ENCODE measurements around the gene EPS8L2.

EPS8L2 gene

GRCh38 chr11:702462-703461 lies 3.3 kb upstream of the EPS8L2 start:
- no peak for FAIRE-seq
- no peak for DNase-seq (ENCODE audit: insufficient read length, low spot score)

DNA sequence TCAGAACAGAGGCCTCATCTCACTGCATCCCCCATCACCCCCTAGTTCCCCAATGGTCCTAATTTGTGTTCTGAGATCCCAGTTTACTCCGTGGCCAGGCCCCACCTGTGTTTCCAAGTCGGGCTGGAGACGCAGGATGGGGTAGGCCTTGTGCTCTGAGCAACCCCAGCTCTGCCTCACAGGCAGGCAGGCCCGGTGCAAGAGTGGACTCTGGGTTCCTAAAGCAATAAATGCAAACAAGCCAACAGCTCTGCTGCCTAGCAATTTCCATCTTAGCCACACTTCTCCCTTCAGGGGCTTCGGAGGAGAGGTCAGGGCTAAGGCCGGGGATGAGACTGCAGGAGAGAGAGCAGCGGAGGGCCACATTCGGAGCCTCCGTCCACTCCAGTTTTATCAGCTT lies 2.5 kb upstream of the EPS8L2 start:
- DNase-seq (ENCODE audit: insufficient read length, low spot score) (no peak), FAIRE-seq (no peak)

- FAIRE-seq (no peak), DNase-seq (ENCODE audit: insufficient read length, low spot score) (no peak)
These were observed 1.8 kb upstream of the EPS8L2 start for GRCh38 chr11:704228-704674.

- FAIRE-seq, result no peak
- DNase-seq (ENCODE audit: insufficient read length, low spot score), result no peak
These were observed 1.0 kb upstream of the EPS8L2 start for GRCh38 chr11:704781-705645.

- no peak for DNase-seq (ENCODE audit: insufficient read length, low spot score)
- peak; percentile 54 for FAIRE-seq
These were observed 467 bp downstream of the EPS8L2 start for GRCh38 chr11:706439-706956.

DNA sequence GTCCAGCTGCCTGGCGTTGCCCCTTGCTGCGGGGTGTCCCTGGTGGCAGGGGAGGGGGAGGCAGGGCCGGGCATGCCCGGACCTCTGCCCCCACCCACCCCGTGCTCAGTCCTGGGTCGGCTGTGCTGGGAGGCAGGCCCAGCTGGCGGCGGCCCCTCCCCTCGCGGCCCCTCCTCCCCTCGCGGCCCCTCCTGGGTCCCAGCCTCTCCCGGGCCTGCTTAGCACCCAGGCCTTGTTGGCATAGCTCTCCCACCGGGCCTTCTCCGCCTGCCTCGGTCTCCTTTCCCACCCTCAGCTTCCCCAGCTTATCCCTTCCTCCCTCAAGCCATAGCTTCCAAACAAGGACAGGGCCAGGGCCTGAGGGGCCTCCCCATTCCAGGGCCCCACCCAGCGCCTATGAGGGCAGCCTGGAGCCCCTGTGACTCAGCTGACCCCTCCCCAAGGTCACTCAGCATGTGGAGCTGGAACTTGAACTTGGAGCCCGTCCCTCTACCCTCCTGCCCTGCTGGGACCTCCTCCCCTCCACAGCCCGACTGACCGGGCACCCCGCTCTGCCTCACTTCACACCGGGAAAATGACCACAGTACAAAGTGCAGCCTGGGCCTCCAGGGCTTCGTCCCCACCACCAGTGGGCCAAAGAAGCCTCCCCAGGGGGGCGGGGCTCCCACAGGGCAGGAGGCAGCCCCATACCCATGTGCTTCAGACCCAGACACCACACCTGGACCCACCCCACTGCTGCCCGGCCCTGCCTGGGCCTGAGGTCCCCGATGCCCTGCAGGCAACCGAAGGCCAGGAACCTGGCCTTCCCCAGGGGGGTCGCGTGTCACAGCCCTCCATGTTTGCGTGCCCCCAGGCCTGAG lies 1.2 kb downstream of the EPS8L2 start:
- DNase-seq (ENCODE audit: insufficient read length, low spot score) (peak; percentile 70), FAIRE-seq (peak; percentile 89)

DNA sequence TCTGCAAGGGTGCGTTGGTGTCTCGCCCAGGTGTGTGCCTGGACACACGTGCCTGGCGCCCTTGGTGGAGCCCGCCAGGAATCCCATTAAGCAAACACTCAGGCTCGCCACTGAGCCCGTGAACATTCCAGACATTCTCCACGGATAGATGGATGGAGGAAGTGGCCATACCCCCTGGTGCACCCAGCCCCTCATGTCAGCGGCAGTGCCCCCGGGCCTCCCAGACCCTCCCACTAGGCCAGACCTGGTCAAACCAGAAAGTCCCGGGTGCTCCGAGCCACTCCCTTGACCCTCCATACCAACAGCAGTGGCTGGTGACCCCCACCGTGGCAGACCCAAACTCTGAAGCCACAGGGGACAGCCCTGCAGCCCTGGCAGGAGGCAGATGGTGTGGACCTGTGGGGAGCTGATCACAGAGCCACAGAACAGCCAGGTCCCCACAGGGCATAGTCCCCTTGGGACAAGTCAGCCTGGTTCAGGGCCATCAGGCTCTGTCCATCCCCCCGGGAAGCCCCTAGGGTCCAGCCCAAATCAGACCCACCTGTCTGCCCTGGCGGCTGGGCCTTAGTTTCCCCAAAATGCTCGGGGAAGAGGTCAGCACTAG lies 1.9 kb downstream of the EPS8L2 start:
- FAIRE-seq, result no peak
- DNase-seq (ENCODE audit: insufficient read length, low spot score), result no peak

- DNase-seq (ENCODE audit: insufficient read length, low spot score) (no peak), FAIRE-seq (no peak)
These were observed 2.5 kb downstream of the EPS8L2 start for GRCh38 chr11:708511-708910.

GRCh38 chr11:709109-709997 lies 3.3 kb downstream of the EPS8L2 start:
- no peak for FAIRE-seq
- no peak for DNase-seq (ENCODE audit: insufficient read length, low spot score)

GRCh38 chr11:714436-714835 lies 8.4 kb downstream of the EPS8L2 start:
- no peak for FAIRE-seq
- DNase-seq (ENCODE audit: insufficient read length, low spot score), result no peak

DNA sequence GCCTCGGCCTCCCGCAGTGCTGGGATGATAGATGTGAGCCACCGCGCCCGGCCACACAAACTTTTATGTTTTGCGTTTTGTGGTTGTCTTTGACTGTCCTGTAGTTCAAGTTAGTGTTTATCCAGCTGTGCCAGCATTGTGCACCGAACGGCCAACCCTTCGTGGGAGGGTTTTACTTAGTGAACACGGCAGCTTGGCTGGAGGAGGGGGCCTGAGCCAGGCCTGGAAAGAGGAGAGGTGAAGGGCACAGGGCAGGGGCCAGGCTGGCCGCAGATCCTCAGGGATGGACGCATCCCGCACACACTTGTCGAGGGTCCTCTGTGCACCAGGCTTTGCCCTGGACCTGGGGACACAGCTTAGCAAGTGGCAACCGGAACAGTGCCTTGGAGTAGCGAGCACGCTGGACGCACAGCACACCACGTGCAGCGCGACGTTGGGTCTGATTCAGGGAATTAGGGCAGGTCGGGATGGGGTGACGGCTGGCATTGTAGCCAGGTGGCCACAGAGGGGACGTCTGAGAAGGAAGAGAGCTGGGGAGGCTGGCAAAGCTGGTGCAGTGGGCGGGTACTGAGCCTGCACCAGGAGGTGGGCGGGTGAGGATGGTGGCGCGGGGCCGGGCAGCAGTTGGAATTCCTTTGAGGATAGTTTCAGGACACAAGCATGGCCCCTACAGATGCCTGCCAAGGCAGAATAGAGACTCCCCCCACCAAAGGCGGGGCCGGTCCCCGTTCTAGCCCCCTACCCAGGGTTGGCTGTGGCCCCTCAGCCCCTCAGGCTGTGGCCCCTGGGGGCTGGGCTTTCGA lies 13.4 kb downstream of the EPS8L2 start:
- no peak for FAIRE-seq
- DNase-seq (ENCODE audit: insufficient read length, low spot score), result no peak

DNA sequence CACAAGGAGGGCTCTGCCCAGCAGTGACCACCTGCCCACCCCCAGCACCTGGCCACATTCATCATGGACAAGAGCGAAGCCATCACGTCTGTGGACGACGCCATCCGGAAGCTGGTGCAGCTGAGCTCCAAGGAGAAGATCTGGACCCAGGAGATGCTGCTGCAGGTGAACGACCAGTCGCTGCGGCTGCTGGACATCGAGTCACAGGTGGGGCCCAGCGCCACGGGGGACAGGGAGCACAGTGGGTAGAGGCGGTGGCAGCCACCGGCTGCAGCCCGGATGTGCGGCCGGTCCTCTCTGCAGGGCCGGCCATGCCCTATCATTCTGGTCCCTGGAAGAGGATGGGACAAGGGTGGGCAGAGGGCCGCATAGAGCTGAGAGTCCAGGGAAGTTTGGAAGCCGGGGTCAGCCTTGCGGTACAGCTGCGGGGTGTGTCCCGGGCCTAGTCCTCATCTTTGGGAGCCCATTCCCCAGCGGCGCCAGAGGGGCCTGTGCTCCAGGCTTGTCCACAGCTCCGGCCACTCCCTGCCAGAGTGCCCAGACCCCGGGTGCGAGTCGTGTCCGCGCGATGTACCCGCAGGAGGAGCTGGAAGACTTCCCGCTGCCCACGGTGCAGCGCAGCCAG lies 14.1 kb downstream of the EPS8L2 start:
- no peak for FAIRE-seq
- DNase-seq (ENCODE audit: insufficient read length, low spot score), result no peak

GRCh38 chr11:720642-721246 lies 14.7 kb downstream of the EPS8L2 start:
- DNase-seq (ENCODE audit: insufficient read length, low spot score) (no peak), FAIRE-seq (no peak)

DNA sequence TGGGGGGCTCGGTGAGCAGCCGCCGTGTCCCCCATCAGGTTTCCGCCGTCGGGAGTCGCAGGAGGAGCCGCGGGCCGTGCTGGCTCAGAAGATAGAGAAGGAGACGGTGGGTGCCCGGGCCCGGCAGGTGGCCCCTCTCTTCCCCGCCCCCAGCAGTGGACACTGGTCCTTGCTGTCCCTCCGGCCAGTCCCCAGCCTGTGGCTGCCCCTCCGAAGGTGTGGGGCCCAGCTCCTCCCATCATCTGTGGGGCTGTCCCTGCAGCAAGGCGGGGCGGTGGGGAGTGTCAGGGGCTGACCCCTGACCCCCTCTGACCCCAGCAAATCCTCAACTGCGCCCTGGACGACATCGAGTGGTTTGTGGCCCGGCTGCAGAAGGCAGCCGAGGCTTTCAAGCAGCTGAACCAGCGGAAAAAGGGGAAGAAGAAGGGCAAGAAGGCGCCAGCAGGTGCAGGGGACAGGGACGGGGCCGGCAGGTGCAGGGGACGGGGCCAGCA lies 15.3 kb downstream of the EPS8L2 start:
- DNase-seq (ENCODE audit: insufficient read length, low spot score) (no peak), FAIRE-seq (no peak)

- FAIRE-seq (no peak), DNase-seq (ENCODE audit: insufficient read length, low spot score) (no peak)
These were observed 15.8 kb downstream of the EPS8L2 start for GRCh38 chr11:721741-722345.

DNA sequence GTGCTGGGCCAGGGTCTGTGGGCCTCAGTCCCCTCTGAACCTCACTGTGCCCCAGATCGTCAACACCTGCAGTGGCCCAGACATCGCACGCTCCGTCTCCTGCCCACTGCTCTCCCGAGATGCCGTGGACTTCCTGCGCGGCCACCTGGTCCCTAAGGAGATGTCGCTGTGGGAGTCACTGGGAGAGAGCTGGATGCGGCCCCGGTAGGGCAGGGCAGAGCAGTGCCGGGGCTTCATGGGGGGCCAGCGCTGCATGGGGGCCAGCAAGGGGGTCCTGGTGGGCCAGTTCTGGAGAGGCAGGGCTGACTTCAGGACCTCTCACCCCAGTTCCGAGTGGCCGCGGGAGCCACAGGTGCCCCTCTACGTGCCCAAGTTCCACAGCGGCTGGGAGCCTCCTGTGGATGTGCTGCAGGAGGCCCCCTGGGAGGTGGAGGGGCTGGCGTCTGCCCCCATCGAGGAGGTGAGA lies 16.3 kb downstream of the EPS8L2 start:
- FAIRE-seq (no peak), DNase-seq (ENCODE audit: insufficient read length, low spot score) (no peak)
